Neuronal stem cell (in vitro differentiated cells): ENCODE data around the gene AKAP12.
A peak's percentile ranks its signal among the peaks of the same experiment; 100 is the strongest.

ENCODE experiments used
- DNase-seq: peaks from one replicate; pipeline ENCODE4 v3.0.0-alpha.2; 2013; ENCODE audit warnings: low spot score
- H2AFZ ChIP-seq: one replicate; pipeline ENCODE4 v1.6.1; 2013; ENCODE audit warnings: mild to moderate bottlenecking, low read length, inconsistent platforms
- H2AK5ac ChIP-seq: 2 replicates; pipeline ENCODE4 v1.6.1; 2013; ENCODE audit warnings: low read depth, mild to moderate bottlenecking, inconsistent platforms, low read length, moderate library complexity, mixed read lengths
- H2BK120ac ChIP-seq: 2 replicates; pipeline ENCODE4 v1.6.1; 2013; ENCODE audit warnings: low read depth, mild to moderate bottlenecking, inconsistent platforms, low read length, moderate library complexity, mixed read lengths
- H2BK12ac ChIP-seq: one replicate; pipeline ENCODE4 v1.6.1; 2013; ENCODE audit warnings: low read length, inconsistent platforms
- H2BK15ac ChIP-seq: 2 replicates; pipeline ENCODE4 v1.6.1; 2013; ENCODE audit warnings: mild to moderate bottlenecking, low read length, inconsistent platforms, mixed read lengths
- H2BK5ac ChIP-seq: one replicate; pipeline ENCODE4 v1.6.1; 2013; ENCODE audit warnings: inconsistent platforms, mild to moderate bottlenecking, low read length, moderate library complexity
- H3K14ac ChIP-seq: one replicate; pipeline ENCODE4 v1.6.1; 2013; ENCODE audit warnings: low read length, inconsistent platforms
- H3K18ac ChIP-seq: 2 replicates; pipeline ENCODE4 v1.6.1; 2013; ENCODE audit warnings: low read length, inconsistent platforms
- H3K23ac ChIP-seq: 2 replicates; pipeline ENCODE4 v1.6.1; 2013; ENCODE audit warnings: low read depth, mild to moderate bottlenecking, mixed read lengths, low read length, inconsistent platforms; ENCODE audit not compliant: poor library complexity
- H3K27ac ChIP-seq: replicated peaks from 3 replicates; pipeline ENCODE4 v1.5.1; 2013; ENCODE audit warnings: low read length, inconsistent platforms
- H3K27me3 ChIP-seq, 3 experiments: 2 replicates each; pipeline ENCODE4 v1.6.1; 2013; ENCODE audit warnings: low read length in 3 of 3, mild to moderate bottlenecking in 2 of 3, inconsistent platforms in 1 of 3, low read depth in 1 of 3, mixed read lengths in 1 of 3, moderate library complexity in 1 of 3; ENCODE audit not compliant: control insufficient read depth in 3 of 3, insufficient read depth in 3 of 3
- H3K36me3 ChIP-seq, 2 donors: replicated peaks in 1 of 2; 2 replicates each; pipeline ENCODE4 v1.6.1; 2013; ENCODE audit warnings: low read length in 2 of 2; ENCODE audit not compliant: control insufficient read depth in 2 of 2, insufficient read depth in 2 of 2
- H3K4ac ChIP-seq: 2 replicates; pipeline ENCODE4 v1.6.1; 2013; ENCODE audit warnings: inconsistent platforms, mild to moderate bottlenecking, low read length, moderate library complexity
- H3K4me1 ChIP-seq, 2 donors: 1 replicate in 1 of 2; 2 replicates in 1 of 2; pipeline ENCODE4 v1.6.1; 2013; ENCODE audit warnings: low read length in 2 of 2, low read depth in 1 of 2; ENCODE audit not compliant: control insufficient read depth in 2 of 2, insufficient read depth in 1 of 2
- H3K4me2 ChIP-seq: one replicate; pipeline ENCODE4 v1.6.1; 2013; ENCODE audit warnings: mild to moderate bottlenecking, low read length, inconsistent platforms; ENCODE audit not compliant: insufficient read depth, poor library complexity, severe bottlenecking
- H3K4me3 ChIP-seq, 2 donors: 2 replicates each; pipeline ENCODE4 v1.5.1; 2013; ENCODE audit warnings: low read length in 2 of 2, mild to moderate bottlenecking in 2 of 2, inconsistent platforms in 1 of 2, moderate library complexity in 1 of 2
- H3K79me1 ChIP-seq: one replicate; pipeline ENCODE4 v1.6.1; 2013; ENCODE audit warnings: low read depth, mild to moderate bottlenecking, inconsistent platforms, low read length, moderate library complexity
- H3K9ac ChIP-seq: one replicate; pipeline ENCODE4 v1.6.1; 2013; ENCODE audit warnings: mild to moderate bottlenecking, low read depth, low read length, inconsistent platforms; ENCODE audit not compliant: poor library complexity
- H3K9me3 ChIP-seq, 2 donors: replicated peaks in 1 of 2; 2 replicates each; pipeline versions ENCODE3 to v1.6.1; 2013; ENCODE audit warnings: low read length in 2 of 2, mild to moderate bottlenecking in 2 of 2, inconsistent platforms in 1 of 2, low read depth in 1 of 2, mixed read lengths in 1 of 2, moderate library complexity in 1 of 2; ENCODE audit not compliant: control insufficient read depth in 2 of 2, insufficient read depth in 1 of 2
- H4K8ac ChIP-seq: one replicate; pipeline ENCODE4 v1.6.1; 2013; ENCODE audit warnings: low read depth, mild to moderate bottlenecking, inconsistent platforms, low read length, moderate library complexity
- H4K91ac ChIP-seq: one replicate; pipeline ENCODE4 v1.6.1; 2013; ENCODE audit warnings: low read length, low read depth, mild to moderate bottlenecking, inconsistent platforms; ENCODE audit not compliant: poor library complexity
- WGBS, 2 donors: extraction: QIAGEN DNeasy Blood & Tissue Kit; methylation state at CpG; one replicate each; pipeline ENCODE4 v1.1.7; 2013; ENCODE audit warnings: missing lambda C conversion rate in 2 of 2, mixed read lengths in 1 of 2; ENCODE audit not compliant: insufficient read length in 2 of 2, insufficient replicate concordance in 1 of 2; ENCODE audit errors: extremely low coverage in 2 of 2; 5-methylcytosine and 5-hydroxymethylcytosine counted together

Gene AKAP12

DNA sequence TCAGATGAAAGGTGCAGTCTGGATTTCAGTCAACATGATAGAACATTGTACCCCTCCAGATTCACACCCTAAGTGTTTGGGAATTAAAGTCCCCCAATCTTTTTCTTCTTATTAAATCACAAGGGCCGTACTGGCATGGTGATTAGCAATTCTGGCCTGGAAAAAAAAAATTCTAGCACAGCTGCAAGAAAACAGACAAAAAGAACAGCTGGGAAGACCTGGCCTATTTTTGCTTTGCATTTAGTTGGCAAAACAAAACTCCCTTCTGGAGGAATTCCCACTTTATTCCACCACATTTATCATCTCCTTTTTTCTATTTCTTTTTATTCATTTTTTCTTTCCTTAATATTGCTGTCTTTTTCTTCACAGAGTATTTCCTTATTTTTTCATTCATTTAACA lies 39.8 kb upstream of the AKAP12 start:
- H4K91ac ChIP-seq = no peak overlapping the region
- no peak overlapping the region for H3K23ac ChIP-seq
- no peaks in the 10 kb centered on the region for H3K4me1 ChIP-seq
- no peak overlapping the region for H3K4me3 ChIP-seq
- no peaks in the 10 kb centered on the region for H3K9me3 ChIP-seq
- H2AFZ ChIP-seq = no peak overlapping the region
- H2BK5ac ChIP-seq = no peak overlapping the region
- no peak overlapping the region for H2BK15ac ChIP-seq
- H4K8ac ChIP-seq = no peak overlapping the region
- H3K4ac ChIP-seq = no peak overlapping the region
- no peak overlapping the region for H3K18ac ChIP-seq
- no CpG with 5 or more reads among the region's 1 CpG for WGBS, 2 donors
- H2AK5ac ChIP-seq = no peak overlapping the region
- H3K27me3 ChIP-seq = no peaks in the 10 kb centered on the region
- no peak overlapping the region for H3K4me2 ChIP-seq
- H2BK12ac ChIP-seq = no peak overlapping the region
- DNase-seq = no peak
- H3K14ac ChIP-seq = no peak overlapping the region
- H2BK120ac ChIP-seq = no peak overlapping the region
- H3K79me1 ChIP-seq = no peaks in the 10 kb centered on the region
- no peaks in the 10 kb centered on the region for H3K36me3 ChIP-seq
- H3K27ac ChIP-seq = no peak overlapping the region
- no peak overlapping the region for H3K9ac ChIP-seq

GRCh38 chr6:151205721-151206600 lies 33.8 kb upstream of the AKAP12 start:
- Histone ChIP-seq H2BK15ac (no peak overlapping the region), H3K18ac (no peak overlapping the region), H3K23ac (no peak overlapping the region), H2AFZ (no peak overlapping the region), H3K9me3 (peaks cover 0 to 7% of the 10 kb centered on the region in 2 donors), H3K79me1 (no peaks in the 10 kb centered on the region), H3K27me3 (no peaks in the 10 kb centered on the region), H2BK12ac (no peak overlapping the region), H3K4me2 (no peak overlapping the region), H3K27ac (no peak overlapping the region), H3K14ac (no peak overlapping the region), H2AK5ac (no peak overlapping the region), H3K9ac (no peak overlapping the region), H4K8ac (no peak overlapping the region), H3K4ac (no peak overlapping the region), H2BK120ac (no peak overlapping the region), H3K4me3 (no peak overlapping the region), H3K4me1 (peaks cover 0 to 18% of the 10 kb centered on the region in 2 donors), H2BK5ac (no peak overlapping the region), H4K91ac (no peak overlapping the region), H3K36me3 (no peaks in the 10 kb centered on the region)
- DNase-seq = peak; percentile 18
- 100% methylated on average over 1 of the region's 4 CpGs; no CpG with 5 or more reads in 1 of the 2 donors for WGBS, 2 donors

DNA sequence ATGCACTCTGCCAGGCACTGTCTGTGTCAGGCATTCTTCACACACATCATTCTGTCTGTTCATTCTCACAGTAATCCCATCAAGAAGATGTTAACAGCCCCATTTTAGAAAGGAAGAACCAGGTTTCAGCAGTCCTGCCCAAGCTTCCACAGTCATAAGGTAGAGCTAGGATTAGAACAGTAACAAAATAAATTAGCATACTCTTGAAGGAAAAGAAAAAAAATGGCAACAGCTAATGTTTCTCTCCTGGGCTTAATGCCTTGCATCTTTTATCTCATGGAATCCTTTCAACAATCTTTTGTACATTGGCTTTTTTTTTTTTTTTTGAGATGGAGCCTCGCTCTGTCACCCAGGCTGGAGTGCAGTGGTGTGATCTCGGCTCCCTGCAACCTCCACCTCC lies 32.1 kb upstream of the AKAP12 start:
- no peaks in the 10 kb centered on the region for H3K79me1 ChIP-seq
- H3K23ac ChIP-seq = no peak overlapping the region
- no peak overlapping the region for H3K9ac ChIP-seq
- no peak overlapping the region for H2AK5ac ChIP-seq
- H4K91ac ChIP-seq = no peak overlapping the region
- no peak overlapping the region for H2BK12ac ChIP-seq
- WGBS, 2 donors = no CpG with 5 or more reads among the region's 2 CpGs
- peaks cover 0 to 10% of the 10 kb centered on the region in 2 donors for H3K9me3 ChIP-seq
- no peaks in the 10 kb centered on the region for H3K36me3 ChIP-seq
- no peaks in the 10 kb centered on the region for H3K27me3 ChIP-seq
- no peak overlapping the region for H3K27ac ChIP-seq
- H3K4me2 ChIP-seq = no peak overlapping the region
- DNase-seq = no peak
- peaks cover 0 to 18% of the 10 kb centered on the region in 2 donors for H3K4me1 ChIP-seq
- H3K14ac ChIP-seq = no peak overlapping the region
- H3K4ac ChIP-seq = no peak overlapping the region
- H3K4me3 ChIP-seq = no peak overlapping the region
- no peak overlapping the region for H2BK120ac ChIP-seq
- H2BK5ac ChIP-seq = no peak overlapping the region
- no peak overlapping the region for H3K18ac ChIP-seq
- H2AFZ ChIP-seq = no peak overlapping the region
- H4K8ac ChIP-seq = no peak overlapping the region
- H2BK15ac ChIP-seq = no peak overlapping the region

DNA sequence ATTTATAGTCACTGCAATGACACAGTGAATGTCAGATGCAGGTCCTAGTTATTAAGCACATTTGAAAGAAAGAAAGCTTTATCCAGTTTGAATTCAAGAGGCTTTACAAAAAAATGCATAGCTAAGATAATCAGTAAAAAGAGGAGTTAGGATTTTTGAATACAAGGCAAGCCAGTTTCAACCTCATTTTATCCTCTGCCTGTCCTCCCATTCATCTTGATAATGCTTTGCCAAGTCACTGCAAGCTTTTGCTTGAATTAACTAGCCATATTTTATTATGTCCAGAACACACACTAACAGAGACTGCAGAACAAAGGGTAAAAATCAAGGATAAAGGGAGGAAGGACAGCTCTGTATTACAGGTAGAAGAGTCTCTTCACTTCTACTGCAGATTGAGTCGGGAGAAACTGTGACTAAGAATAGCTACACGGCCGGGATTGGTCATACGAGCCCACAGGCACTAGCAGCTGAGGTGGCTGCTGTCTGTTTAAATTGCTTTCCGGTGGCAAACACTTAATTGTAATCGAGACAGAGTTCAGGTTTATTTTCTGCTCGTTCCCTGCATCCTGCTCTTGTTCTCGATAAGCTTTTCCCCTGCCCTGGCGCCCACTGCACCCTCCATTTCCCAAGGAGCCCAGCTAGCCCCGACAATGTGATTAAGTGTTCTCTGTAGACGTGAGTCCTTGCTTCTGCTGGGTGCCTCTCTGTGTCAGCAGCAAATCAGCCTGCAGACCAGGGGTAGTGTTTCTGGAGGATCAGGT lies 30.5 kb upstream of the AKAP12 start:
- Histone ChIP-seq H3K9me3 (peaks cover 0 to 14% of the 10 kb centered on the region in 2 donors), H3K27ac (no peak overlapping the region), H2BK5ac (no peak overlapping the region), H3K14ac (no peak overlapping the region), H2AFZ (peak overlapping the region; percentile 84), H4K8ac (no peak overlapping the region), H3K4me2 (no peak overlapping the region), H2BK12ac (no peak overlapping the region), H4K91ac (no peak overlapping the region), H3K4me1 (peaks cover 0 to 18% of the 10 kb centered on the region in 2 donors), H2BK120ac (no peak overlapping the region), H3K27me3 (no peaks in the 10 kb centered on the region), H3K36me3 (no peaks in the 10 kb centered on the region), H2AK5ac (no peak overlapping the region), H3K79me1 (no peaks in the 10 kb centered on the region), H3K18ac (no peak overlapping the region), H2BK15ac (no peak overlapping the region), H3K4me3 (no peak overlapping the region), H3K23ac (no peak overlapping the region), H3K9ac (no peak overlapping the region), H3K4ac (no peak overlapping the region)
- DNase-seq = no peak
- no CpG with 5 or more reads among the region's 11 CpGs for WGBS, 2 donors
